Neural cell (in vitro differentiated cells): ENCODE results near the gene DYNLT2. TPM values are rescaled to one million over a fixed set of nuclear protein-coding genes. Genes with fewer than 3 reads are reported as not detected.

Experiments used
- H2AFZ ChIP-seq: fragments of 200-600, 300-800 bp; sonication (generic), shearing (Covaris generic); 2 replicates; pipeline ENCODE4 v1.6.0; 2014; ENCODE audit warnings: low read depth, mild to moderate bottlenecking, antibody characterized with exemption, low read length, moderate library complexity
- H3F3A ChIP-seq: fragments of 200-600 bp; shearing (Covaris generic); 2 replicates; pipeline ENCODE4 v1.6.1; 2016; ENCODE audit warnings: mild to moderate bottlenecking, moderate library complexity, mixed read lengths, antibody characterized with exemption, low read length; ENCODE audit not compliant: insufficient read depth, poor library complexity, severe bottlenecking
- H3K27ac ChIP-seq: fragments of 200-600, 300-800 bp; sonication (generic), shearing (Covaris generic); 2 replicates; pipeline ENCODE4 v1.5.1; 2014; ENCODE audit warnings: mild to moderate bottlenecking, low read length, moderate library complexity
- H3K27me3 ChIP-seq: fragments of 300-800, 200-600 bp; sonication (generic), shearing (Covaris generic); 2 replicates; pipeline ENCODE4 v1.6.0; 2014; ENCODE audit warnings: mild to moderate bottlenecking, low read depth, low read length, moderate library complexity; ENCODE audit not compliant: insufficient read depth
- H3K36me3 ChIP-seq: fragments of 300-800, 200-600 bp; sonication (generic), shearing (Covaris generic); 2 replicates; pipeline ENCODE4 v1.5.1; 2014; ENCODE audit warnings: mild to moderate bottlenecking, antibody characterized with exemption, low read length, moderate library complexity; ENCODE audit not compliant: insufficient read depth
- H3K4me2 ChIP-seq: fragments of 300-800, 200-600 bp; sonication (generic), shearing (Covaris generic); 2 replicates; pipeline ENCODE4 v1.6.0; 2014; ENCODE audit warnings: mild to moderate bottlenecking, low read length
- H3K4me3 ChIP-seq: fragments of 300-800, 200-600 bp; sonication (generic), shearing (Covaris generic); 2 replicates; pipeline ENCODE4 v1.5.1; 2014; ENCODE audit warnings: mild to moderate bottlenecking, low read length, moderate library complexity
- H3K79me2 ChIP-seq: fragments of 200-600 bp; shearing (Covaris generic); replicated peaks from 2 replicates; pipeline ENCODE4 v1.6.0; 2014; ENCODE audit warnings: mild to moderate bottlenecking, low read length, moderate library complexity; ENCODE audit not compliant: insufficient read depth
- H3K9ac ChIP-seq: fragments of 300-800, 200-600 bp; sonication (generic), shearing (Covaris generic); 2 replicates; pipeline ENCODE4 v1.6.1; 2016; ENCODE audit warnings: mild to moderate bottlenecking, low read length, mixed read lengths
- H3K9me2 ChIP-seq: fragments of 200-600 bp; shearing (Covaris generic); 2 replicates; pipeline ENCODE4 v1.6.1; 2016; ENCODE audit warnings: mild to moderate bottlenecking, low read length, mixed read lengths; ENCODE audit not compliant: insufficient read depth
- H3K9me3 ChIP-seq: fragments of 200-600, 300-800 bp; sonication (generic), shearing (Covaris generic); 2 replicates; pipeline ENCODE4 v1.6.1; 2016; ENCODE audit warnings: mild to moderate bottlenecking, mixed run types, low read length, moderate library complexity, mixed read lengths
- H4K20me1 ChIP-seq: fragments of 200-600 bp; shearing (Covaris generic); 2 replicates; pipeline ENCODE4 v1.6.1; 2016; ENCODE audit warnings: mild to moderate bottlenecking, mixed run types; ENCODE audit not compliant: insufficient read depth
- EP300 ChIP-seq: fragments of 450-650 bp; conservative IDR thresholded peaks from 2 replicates; pipeline ENCODE4 v1.6.1; 2014; ENCODE audit warnings: antibody characterized with exemption, mild to moderate bottlenecking, moderate library complexity; ENCODE audit not compliant: poor library complexity, severe bottlenecking
- EZH2 ChIP-seq: fragments of 200-600, 300-800 bp; shearing (Covaris generic), sonication (generic); IDR thresholded peaks from 2 replicates; pipeline ENCODE4 v1.6.1; 2014; ENCODE audit warnings: antibody characterized with exemption, low read length, borderline replicate concordance, mild to moderate bottlenecking; ENCODE audit not compliant: insufficient read depth, poor library complexity, severe bottlenecking
- MXI1 ChIP-seq: fragments of 450-650 bp; conservative IDR thresholded peaks from 2 replicates; pipeline ENCODE4 v1.6.1; 2014; ENCODE audit warnings: antibody characterized with exemption, mild to moderate bottlenecking; ENCODE audit not compliant: poor library complexity, severe bottlenecking
- POLR2AphosphoS5 ChIP-seq: IDR thresholded peaks from 2 replicates; pipeline ENCODE4 v1.6.1; 2012
- RAD21 ChIP-seq: fragments of 450-650 bp; conservative IDR thresholded peaks from 2 replicates; pipeline ENCODE4 v1.6.1; 2014; ENCODE audit warnings: antibody characterized with exemption, mild to moderate bottlenecking, moderate library complexity
- SMC3 ChIP-seq: fragments of 450-650 bp; conservative IDR thresholded peaks from 2 replicates; pipeline ENCODE4 v1.6.1; 2014; ENCODE audit warnings: antibody characterized with exemption, mild to moderate bottlenecking, moderate library complexity; ENCODE audit not compliant: poor library complexity
- TAF1 ChIP-seq: IDR thresholded peaks from 2 replicates; pipeline ENCODE4 v1.6.1; 2012; ENCODE audit warnings: low read depth
- polyA plus RNA-seq: library from polyadenylated mRNA; depleted of rRNA; stranded (reverse); fragments of >200 nt; gene quantifications from 2 replicates; pipeline ENCODE4 v1.2.3, GENCODE V29; 2014
- TF ChIP-seq, protein P1 (sequence below): IDR thresholded peaks from 2 replicates; pipeline ENCODE4 v1.6.1; 2012; ENCODE audit warnings: borderline replicate concordance
- TF ChIP-seq, protein P2 (sequence below): fragments of 450-650 bp; IDR thresholded peaks from 2 replicates; pipeline ENCODE4 v1.5.1; 2014; ENCODE audit warnings: antibody characterized with exemption, mild to moderate bottlenecking, moderate library complexity; ENCODE audit not compliant: poor library complexity, severe bottlenecking

Gene DYNLT2
- polyA plus RNA-seq, 1 donor from 2014 or later, result 2.8 TPM

DNA sequence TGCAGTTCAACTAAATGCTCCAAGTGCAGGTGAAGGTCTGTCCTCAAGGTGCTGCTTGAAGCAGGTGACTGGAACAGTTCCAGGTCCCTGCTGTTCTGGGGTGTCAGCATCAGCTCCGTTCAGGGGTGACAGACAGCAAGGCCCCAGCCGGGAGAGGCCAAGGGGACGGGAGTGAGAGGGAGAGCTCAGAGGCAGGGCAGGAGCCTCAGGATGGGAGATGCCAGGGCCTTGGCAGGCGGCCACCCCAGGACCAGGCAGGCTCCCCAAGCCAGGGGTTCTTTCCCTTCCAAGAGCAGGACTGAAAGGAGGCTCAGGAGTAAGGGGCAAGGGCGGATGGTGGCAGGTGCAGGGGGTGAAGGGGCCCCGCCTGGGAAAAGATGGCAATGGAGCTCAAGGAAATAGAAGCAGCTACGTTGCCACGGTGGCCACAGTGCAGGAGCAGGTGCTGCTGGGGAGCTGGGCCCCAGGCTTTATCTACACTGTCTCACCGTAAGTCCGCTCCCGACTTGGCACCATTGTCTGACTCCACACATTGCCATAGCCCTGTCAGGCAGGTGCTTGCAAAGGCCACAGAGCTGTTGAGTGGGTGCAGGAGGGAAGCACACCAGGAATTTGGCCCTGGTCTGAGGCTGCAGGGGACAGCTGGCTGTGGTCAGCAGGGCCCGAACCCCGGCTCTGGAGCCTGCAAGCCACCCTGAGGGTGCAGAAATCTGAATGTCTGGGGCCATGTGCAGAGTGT, 43.1 kb upstream of the DYNLT2 start:
- no peak overlapping the region for H3K9ac ChIP-seq
- no peak overlapping the region for H3K4me2 ChIP-seq
- H3F3A ChIP-seq, result no peaks in the 10 kb centered on the region
- H3K9me2 ChIP-seq, result no peaks in the 10 kb centered on the region
- H3K27me3 ChIP-seq, result no peaks in the 10 kb centered on the region
- H3K79me2 ChIP-seq, result no peaks in the 10 kb centered on the region
- H3K27ac ChIP-seq, result no peak overlapping the region
- no peaks in the 10 kb centered on the region for H3K36me3 ChIP-seq
- H3K9me3 ChIP-seq, result no peaks in the 10 kb centered on the region
- H2AFZ ChIP-seq, result no peak overlapping the region
- no peak overlapping the region for H3K4me3 ChIP-seq
- no peaks in the 10 kb centered on the region for H4K20me1 ChIP-seq
- TF ChIP-seq RAD21 (no peak), SMC3 (no peak), POLR2AphosphoS5 (no peak), EZH2 (no peak), TAF1 (no peak), EP300 (no peak), MXI1 (no peak)
- TF ChIP-seq, protein P1, sequence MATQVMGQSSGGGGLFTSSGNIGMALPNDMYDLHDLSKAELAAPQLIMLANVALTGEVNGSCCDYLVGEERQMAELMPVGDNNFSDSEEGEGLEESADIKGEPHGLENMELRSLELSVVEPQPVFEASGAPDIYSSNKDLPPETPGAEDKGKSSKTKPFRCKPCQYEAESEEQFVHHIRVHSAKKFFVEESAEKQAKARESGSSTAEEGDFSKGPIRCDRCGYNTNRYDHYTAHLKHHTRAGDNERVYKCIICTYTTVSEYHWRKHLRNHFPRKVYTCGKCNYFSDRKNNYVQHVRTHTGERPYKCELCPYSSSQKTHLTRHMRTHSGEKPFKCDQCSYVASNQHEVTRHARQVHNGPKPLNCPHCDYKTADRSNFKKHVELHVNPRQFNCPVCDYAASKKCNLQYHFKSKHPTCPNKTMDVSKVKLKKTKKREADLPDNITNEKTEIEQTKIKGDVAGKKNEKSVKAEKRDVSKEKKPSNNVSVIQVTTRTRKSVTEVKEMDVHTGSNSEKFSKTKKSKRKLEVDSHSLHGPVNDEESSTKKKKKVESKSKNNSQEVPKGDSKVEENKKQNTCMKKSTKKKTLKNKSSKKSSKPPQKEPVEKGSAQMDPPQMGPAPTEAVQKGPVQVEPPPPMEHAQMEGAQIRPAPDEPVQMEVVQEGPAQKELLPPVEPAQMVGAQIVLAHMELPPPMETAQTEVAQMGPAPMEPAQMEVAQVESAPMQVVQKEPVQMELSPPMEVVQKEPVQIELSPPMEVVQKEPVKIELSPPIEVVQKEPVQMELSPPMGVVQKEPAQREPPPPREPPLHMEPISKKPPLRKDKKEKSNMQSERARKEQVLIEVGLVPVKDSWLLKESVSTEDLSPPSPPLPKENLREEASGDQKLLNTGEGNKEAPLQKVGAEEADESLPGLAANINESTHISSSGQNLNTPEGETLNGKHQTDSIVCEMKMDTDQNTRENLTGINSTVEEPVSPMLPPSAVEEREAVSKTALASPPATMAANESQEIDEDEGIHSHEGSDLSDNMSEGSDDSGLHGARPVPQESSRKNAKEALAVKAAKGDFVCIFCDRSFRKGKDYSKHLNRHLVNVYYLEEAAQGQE, result no peak
- TF ChIP-seq, protein P2, sequence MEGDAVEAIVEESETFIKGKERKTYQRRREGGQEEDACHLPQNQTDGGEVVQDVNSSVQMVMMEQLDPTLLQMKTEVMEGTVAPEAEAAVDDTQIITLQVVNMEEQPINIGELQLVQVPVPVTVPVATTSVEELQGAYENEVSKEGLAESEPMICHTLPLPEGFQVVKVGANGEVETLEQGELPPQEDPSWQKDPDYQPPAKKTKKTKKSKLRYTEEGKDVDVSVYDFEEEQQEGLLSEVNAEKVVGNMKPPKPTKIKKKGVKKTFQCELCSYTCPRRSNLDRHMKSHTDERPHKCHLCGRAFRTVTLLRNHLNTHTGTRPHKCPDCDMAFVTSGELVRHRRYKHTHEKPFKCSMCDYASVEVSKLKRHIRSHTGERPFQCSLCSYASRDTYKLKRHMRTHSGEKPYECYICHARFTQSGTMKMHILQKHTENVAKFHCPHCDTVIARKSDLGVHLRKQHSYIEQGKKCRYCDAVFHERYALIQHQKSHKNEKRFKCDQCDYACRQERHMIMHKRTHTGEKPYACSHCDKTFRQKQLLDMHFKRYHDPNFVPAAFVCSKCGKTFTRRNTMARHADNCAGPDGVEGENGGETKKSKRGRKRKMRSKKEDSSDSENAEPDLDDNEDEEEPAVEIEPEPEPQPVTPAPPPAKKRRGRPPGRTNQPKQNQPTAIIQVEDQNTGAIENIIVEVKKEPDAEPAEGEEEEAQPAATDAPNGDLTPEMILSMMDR, result no peak

DNA sequence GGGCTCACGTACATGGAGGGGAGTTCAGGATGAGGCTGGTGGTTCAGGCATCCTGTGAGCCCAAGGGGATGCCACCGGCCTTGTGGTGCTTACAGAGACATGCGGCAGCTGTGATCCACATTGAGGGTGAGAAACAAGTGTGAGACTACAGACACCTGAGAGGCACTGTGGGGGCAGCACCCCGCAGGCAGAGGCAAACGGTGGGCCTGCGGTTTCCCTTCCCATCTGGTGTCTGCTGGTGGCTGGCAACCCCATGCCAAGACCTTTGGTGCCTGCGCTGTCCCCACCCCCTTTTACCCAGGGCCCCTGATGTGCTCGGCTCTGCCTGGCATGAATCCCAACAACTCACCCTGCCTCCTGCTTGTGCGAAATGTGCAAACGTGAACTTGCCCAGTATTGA, 42.0 kb upstream of the DYNLT2 start:
- H3K79me2 ChIP-seq, result no peaks in the 10 kb centered on the region
- TF ChIP-seq, protein P2, result no peak
- TF ChIP-seq MXI1 (no peak), RAD21 (no peak), EP300 (no peak), EZH2 (no peak), TAF1 (no peak), SMC3 (no peak), POLR2AphosphoS5 (no peak)
- TF ChIP-seq, protein P1, result no peak
- no peaks in the 10 kb centered on the region for H3K36me3 ChIP-seq
- H3K9me3 ChIP-seq, result no peaks in the 10 kb centered on the region
- no peak overlapping the region for H2AFZ ChIP-seq
- no peak overlapping the region for H3K9ac ChIP-seq
- no peaks in the 10 kb centered on the region for H4K20me1 ChIP-seq
- H3K4me2 ChIP-seq, result no peak overlapping the region
- H3F3A ChIP-seq, result no peaks in the 10 kb centered on the region
- no peaks in the 10 kb centered on the region for H3K9me2 ChIP-seq
- no peak overlapping the region for H3K27ac ChIP-seq
- no peaks in the 10 kb centered on the region for H3K27me3 ChIP-seq
- no peak overlapping the region for H3K4me3 ChIP-seq
